Neuronal stem cell (in vitro differentiated cells): ENCODE results near the gene CEP85L.

Source experiments
- DNase-seq: peaks from one replicate; pipeline ENCODE4 v3.0.0-alpha.2; 2013; ENCODE audit warnings: low spot score
- H2AFZ ChIP-seq: one replicate; pipeline ENCODE4 v1.6.1; 2013; ENCODE audit warnings: mild to moderate bottlenecking, low read length, inconsistent platforms
- H2AK5ac ChIP-seq: 2 replicates; pipeline ENCODE4 v1.6.1; 2013; ENCODE audit warnings: low read depth, mild to moderate bottlenecking, inconsistent platforms, low read length, moderate library complexity, mixed read lengths
- H2BK120ac ChIP-seq: 2 replicates; pipeline ENCODE4 v1.6.1; 2013; ENCODE audit warnings: low read depth, mild to moderate bottlenecking, inconsistent platforms, low read length, moderate library complexity, mixed read lengths
- H2BK12ac ChIP-seq: one replicate; pipeline ENCODE4 v1.6.1; 2013; ENCODE audit warnings: low read length, inconsistent platforms
- H2BK15ac ChIP-seq: 2 replicates; pipeline ENCODE4 v1.6.1; 2013; ENCODE audit warnings: mild to moderate bottlenecking, low read length, inconsistent platforms, mixed read lengths
- H2BK5ac ChIP-seq: one replicate; pipeline ENCODE4 v1.6.1; 2013; ENCODE audit warnings: inconsistent platforms, mild to moderate bottlenecking, low read length, moderate library complexity
- H3K14ac ChIP-seq: one replicate; pipeline ENCODE4 v1.6.1; 2013; ENCODE audit warnings: low read length, inconsistent platforms
- H3K18ac ChIP-seq: 2 replicates; pipeline ENCODE4 v1.6.1; 2013; ENCODE audit warnings: low read length, inconsistent platforms
- H3K23ac ChIP-seq: 2 replicates; pipeline ENCODE4 v1.6.1; 2013; ENCODE audit warnings: low read depth, mild to moderate bottlenecking, mixed read lengths, low read length, inconsistent platforms; ENCODE audit not compliant: poor library complexity
- H3K27ac ChIP-seq: replicated peaks from 3 replicates; pipeline ENCODE4 v1.5.1; 2013; ENCODE audit warnings: low read length, inconsistent platforms
- H3K27me3 ChIP-seq, 3 experiments: 2 replicates each; pipeline ENCODE4 v1.6.1; 2013; ENCODE audit warnings: low read length in 3 of 3, mild to moderate bottlenecking in 2 of 3, inconsistent platforms in 1 of 3, low read depth in 1 of 3, mixed read lengths in 1 of 3, moderate library complexity in 1 of 3; ENCODE audit not compliant: control insufficient read depth in 3 of 3, insufficient read depth in 3 of 3
- H3K36me3 ChIP-seq, 2 donors: replicated peaks in 1 of 2; 2 replicates each; pipeline ENCODE4 v1.6.1; 2013; ENCODE audit warnings: low read length in 2 of 2; ENCODE audit not compliant: control insufficient read depth in 2 of 2, insufficient read depth in 2 of 2
- H3K4ac ChIP-seq: 2 replicates; pipeline ENCODE4 v1.6.1; 2013; ENCODE audit warnings: inconsistent platforms, mild to moderate bottlenecking, low read length, moderate library complexity
- H3K4me1 ChIP-seq, 2 donors: 1 replicate in 1 of 2; 2 replicates in 1 of 2; pipeline ENCODE4 v1.6.1; 2013; ENCODE audit warnings: low read length in 2 of 2, low read depth in 1 of 2; ENCODE audit not compliant: control insufficient read depth in 2 of 2, insufficient read depth in 1 of 2
- H3K4me2 ChIP-seq: one replicate; pipeline ENCODE4 v1.6.1; 2013; ENCODE audit warnings: mild to moderate bottlenecking, low read length, inconsistent platforms; ENCODE audit not compliant: insufficient read depth, poor library complexity, severe bottlenecking
- H3K4me3 ChIP-seq, 2 donors: 2 replicates each; pipeline ENCODE4 v1.5.1; 2013; ENCODE audit warnings: low read length in 2 of 2, mild to moderate bottlenecking in 2 of 2, inconsistent platforms in 1 of 2, moderate library complexity in 1 of 2
- H3K79me1 ChIP-seq: one replicate; pipeline ENCODE4 v1.6.1; 2013; ENCODE audit warnings: low read depth, mild to moderate bottlenecking, inconsistent platforms, low read length, moderate library complexity
- H3K9ac ChIP-seq: one replicate; pipeline ENCODE4 v1.6.1; 2013; ENCODE audit warnings: mild to moderate bottlenecking, low read depth, low read length, inconsistent platforms; ENCODE audit not compliant: poor library complexity
- H3K9me3 ChIP-seq, 2 donors: replicated peaks in 1 of 2; 2 replicates each; pipeline versions ENCODE3 to v1.6.1; 2013; ENCODE audit warnings: low read length in 2 of 2, mild to moderate bottlenecking in 2 of 2, inconsistent platforms in 1 of 2, low read depth in 1 of 2, mixed read lengths in 1 of 2, moderate library complexity in 1 of 2; ENCODE audit not compliant: control insufficient read depth in 2 of 2, insufficient read depth in 1 of 2
- H4K8ac ChIP-seq: one replicate; pipeline ENCODE4 v1.6.1; 2013; ENCODE audit warnings: low read depth, mild to moderate bottlenecking, inconsistent platforms, low read length, moderate library complexity
- H4K91ac ChIP-seq: one replicate; pipeline ENCODE4 v1.6.1; 2013; ENCODE audit warnings: low read length, low read depth, mild to moderate bottlenecking, inconsistent platforms; ENCODE audit not compliant: poor library complexity
- WGBS, 2 donors: extraction: QIAGEN DNeasy Blood & Tissue Kit; methylation state at CpG; one replicate each; pipeline ENCODE4 v1.1.7; 2013; ENCODE audit warnings: missing lambda C conversion rate in 2 of 2, mixed read lengths in 1 of 2; ENCODE audit not compliant: insufficient read length in 2 of 2, insufficient replicate concordance in 1 of 2; ENCODE audit errors: extremely low coverage in 2 of 2; 5-methylcytosine and 5-hydroxymethylcytosine counted together

Gene CEP85L

GRCh38 chr6:118674772-118675171 is 23.4 kb upstream of the CEP85L start:
- H4K8ac ChIP-seq, result no peak overlapping the region
- WGBS, 2 donors, result no CpG with 5 or more reads among the region's 1 CpG
- no peak overlapping the region for H2BK12ac ChIP-seq
- H3K14ac ChIP-seq, result no peak overlapping the region
- H3K4me1 ChIP-seq, result no peaks in the 10 kb centered on the region
- H2AK5ac ChIP-seq, result no peak overlapping the region
- H3K4ac ChIP-seq, result no peak overlapping the region
- H3K23ac ChIP-seq, result no peak overlapping the region
- H3K4me3 ChIP-seq, result no peak overlapping the region
- no peak overlapping the region for H2BK15ac ChIP-seq
- H2BK120ac ChIP-seq, result no peak overlapping the region
- H3K79me1 ChIP-seq, result no peaks in the 10 kb centered on the region
- no peak overlapping the region for H3K4me2 ChIP-seq
- H3K27me3 ChIP-seq, result no peaks in the 10 kb centered on the region
- H3K18ac ChIP-seq, result no peak overlapping the region
- DNase-seq, result no peak
- H3K9me3 ChIP-seq, result no peaks in the 10 kb centered on the region
- H3K36me3 ChIP-seq, result no peaks in the 10 kb centered on the region
- no peak overlapping the region for H2AFZ ChIP-seq
- H3K27ac ChIP-seq, result no peak overlapping the region
- H2BK5ac ChIP-seq, result no peak overlapping the region
- H4K91ac ChIP-seq, result no peak overlapping the region
- no peak overlapping the region for H3K9ac ChIP-seq

DNA sequence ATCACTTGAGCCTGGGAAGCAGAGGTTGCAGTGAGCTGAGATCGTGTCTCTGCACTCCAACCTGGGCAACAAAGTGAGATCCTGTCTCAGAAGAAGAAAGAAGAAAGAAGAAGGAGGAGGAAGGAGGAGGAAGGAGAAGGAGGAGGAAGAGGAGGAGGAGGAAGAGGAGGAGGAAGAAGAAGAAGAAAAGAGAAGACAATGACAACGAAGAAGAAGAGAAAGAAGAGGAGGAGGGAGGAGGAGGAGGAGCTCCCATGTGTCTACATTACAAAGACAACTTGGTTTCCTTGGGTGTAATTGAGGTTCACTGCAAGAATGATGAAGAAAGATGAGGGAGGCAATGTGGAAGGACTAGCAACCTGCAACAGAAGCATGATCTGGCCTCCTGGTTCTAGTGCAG is 21.3 kb upstream of the CEP85L start:
- H3K9me3 ChIP-seq, result no peaks in the 10 kb centered on the region
- no peak for DNase-seq
- no peak overlapping the region for H3K4ac ChIP-seq
- H2AFZ ChIP-seq, result no peak overlapping the region
- H3K14ac ChIP-seq, result no peak overlapping the region
- H3K36me3 ChIP-seq, result no peaks in the 10 kb centered on the region
- H3K9ac ChIP-seq, result no peak overlapping the region
- no peak overlapping the region for H4K8ac ChIP-seq
- no peak overlapping the region for H3K23ac ChIP-seq
- H3K18ac ChIP-seq, result no peak overlapping the region
- H2BK12ac ChIP-seq, result no peak overlapping the region
- no CpG with 5 or more reads among the region's 2 CpGs for WGBS, 2 donors
- no peak overlapping the region for H3K4me2 ChIP-seq
- H3K79me1 ChIP-seq, result no peaks in the 10 kb centered on the region
- H2BK5ac ChIP-seq, result no peak overlapping the region
- H3K4me3 ChIP-seq, result no peak overlapping the region
- no peak overlapping the region for H4K91ac ChIP-seq
- no peaks in the 10 kb centered on the region for H3K27me3 ChIP-seq
- H3K4me1 ChIP-seq, result no peaks in the 10 kb centered on the region
- H2BK120ac ChIP-seq, result no peak overlapping the region
- no peak overlapping the region for H3K27ac ChIP-seq
- no peak overlapping the region for H2AK5ac ChIP-seq
- H2BK15ac ChIP-seq, result no peak overlapping the region

DNA sequence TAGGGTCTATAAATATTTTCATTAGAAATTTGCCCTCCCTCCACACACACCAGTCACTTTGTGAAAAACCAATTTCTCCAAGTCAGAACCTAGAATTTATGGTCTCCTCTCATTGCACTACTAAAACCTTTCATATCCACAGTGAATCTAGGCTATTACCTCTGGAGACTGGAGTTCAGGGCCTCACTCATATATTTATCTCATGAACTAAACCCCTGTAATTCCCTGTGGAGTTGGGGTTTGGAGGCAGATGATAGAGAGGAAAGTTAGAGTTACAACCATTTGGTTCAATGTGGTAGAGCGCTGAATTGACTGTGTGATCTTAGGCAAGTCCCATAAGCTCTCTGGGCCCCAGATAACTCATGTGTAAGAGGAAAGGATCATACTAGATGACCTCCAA is 18.2 kb upstream of the CEP85L start:
- H3K9ac ChIP-seq, result no peak overlapping the region
- H2BK15ac ChIP-seq, result no peak overlapping the region
- no peak overlapping the region for H3K23ac ChIP-seq
- no peak overlapping the region for H2BK5ac ChIP-seq
- H3K18ac ChIP-seq, result no peak overlapping the region
- H3K4me2 ChIP-seq, result no peak overlapping the region
- H2BK120ac ChIP-seq, result no peak overlapping the region
- no peaks in the 10 kb centered on the region for H3K36me3 ChIP-seq
- no peaks in the 10 kb centered on the region for H3K9me3 ChIP-seq
- H2BK12ac ChIP-seq, result no peak overlapping the region
- H4K91ac ChIP-seq, result no peak overlapping the region
- no CpG with 5 or more reads among the region's 1 CpG for WGBS, 2 donors
- H3K27ac ChIP-seq, result no peak overlapping the region
- no peaks in the 10 kb centered on the region for H3K27me3 ChIP-seq
- H4K8ac ChIP-seq, result no peak overlapping the region
- no peak for DNase-seq
- no peak overlapping the region for H3K14ac ChIP-seq
- no peaks in the 10 kb centered on the region for H3K79me1 ChIP-seq
- H3K4me1 ChIP-seq, result no peaks in the 10 kb centered on the region
- H3K4ac ChIP-seq, result no peak overlapping the region
- H3K4me3 ChIP-seq, result no peak overlapping the region
- H2AFZ ChIP-seq, result no peak overlapping the region
- H2AK5ac ChIP-seq, result no peak overlapping the region

- Histone ChIP-seq H2BK120ac (no peak overlapping the region), H4K8ac (no peak overlapping the region), H2BK5ac (no peak overlapping the region), H3K23ac (no peak overlapping the region), H2BK15ac (no peak overlapping the region), H2AFZ (peak overlapping the region; percentile 7), H4K91ac (no peak overlapping the region), H3K4me2 (no peak overlapping the region), H3K9ac (no peak overlapping the region), H3K4me1 (no peaks in the 10 kb centered on the region), H3K14ac (no peak overlapping the region), H3K27ac (no peak overlapping the region), H3K36me3 (no peaks in the 10 kb centered on the region), H3K79me1 (no peaks in the 10 kb centered on the region), H3K18ac (no peak overlapping the region), H3K9me3 (no peaks in the 10 kb centered on the region), H3K4me3 (no peak overlapping the region), H2BK12ac (no peak overlapping the region), H2AK5ac (no peak overlapping the region), H3K4ac (no peak overlapping the region), H3K27me3 (no peaks in the 10 kb centered on the region)
- no peak for DNase-seq
- WGBS, 2 donors, result no CpG with 5 or more reads among the region's 1 CpG
Observed at GRCh38 chr6:118668761-118669385, 17.5 kb upstream of the CEP85L start.
